Measurements from ENCODE around the gene EPPIN. TPM values are rescaled to one million over a fixed set of nuclear protein-coding genes. Genes with fewer than 3 reads are reported as not detected.
"Not testable (repeated sequence)": the region's sequence is repeated elsewhere in the genome, so short reads cannot be mapped to it uniquely, and the experiment has no call there.

EPPIN gene
- total RNA-seq, 2 donors from 2014 or later = not detected

DNA sequence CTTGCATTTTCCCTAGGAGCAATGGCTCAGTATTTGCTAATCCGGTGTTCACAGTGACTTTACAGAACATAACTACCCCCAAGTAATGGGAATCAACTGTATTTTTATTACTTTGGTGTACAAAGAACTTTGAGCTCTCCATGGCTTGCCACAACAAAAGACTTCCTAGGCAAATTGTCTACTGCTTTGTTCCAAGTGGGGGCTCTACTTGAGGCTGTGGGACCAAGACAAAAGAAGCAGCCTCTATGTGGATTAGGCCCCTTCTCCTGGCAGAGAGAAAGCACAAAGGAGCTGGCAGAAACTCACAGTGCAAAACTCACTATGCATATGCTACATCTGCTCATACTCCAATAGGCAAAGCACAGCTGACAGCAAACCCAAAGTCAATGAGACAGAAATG is 31.0 kb upstream of the EPPIN start:
- Histone ChIP-seq H3K36me3 (no peaks in the 10 kb centered on the region), H3K9me3 (no peaks in the 10 kb centered on the region), H3K4me1 (ENCODE audit: control insufficient read depth in 1 of 2, low read depth in 2 of 2) (no peaks in the 10 kb centered on the region), H3K27me3 (replicated peaks; ENCODE audit: insufficient read depth) (no peaks in the 10 kb centered on the region), H3K27ac (no peak overlapping the region), H3K4me3 (no peak overlapping the region)
- ATAC-seq (ENCODE audit: insufficient number of reproducible peaks, low FRiP score, low read depth) = no peak
- TF ChIP-seq, protein P1, sequence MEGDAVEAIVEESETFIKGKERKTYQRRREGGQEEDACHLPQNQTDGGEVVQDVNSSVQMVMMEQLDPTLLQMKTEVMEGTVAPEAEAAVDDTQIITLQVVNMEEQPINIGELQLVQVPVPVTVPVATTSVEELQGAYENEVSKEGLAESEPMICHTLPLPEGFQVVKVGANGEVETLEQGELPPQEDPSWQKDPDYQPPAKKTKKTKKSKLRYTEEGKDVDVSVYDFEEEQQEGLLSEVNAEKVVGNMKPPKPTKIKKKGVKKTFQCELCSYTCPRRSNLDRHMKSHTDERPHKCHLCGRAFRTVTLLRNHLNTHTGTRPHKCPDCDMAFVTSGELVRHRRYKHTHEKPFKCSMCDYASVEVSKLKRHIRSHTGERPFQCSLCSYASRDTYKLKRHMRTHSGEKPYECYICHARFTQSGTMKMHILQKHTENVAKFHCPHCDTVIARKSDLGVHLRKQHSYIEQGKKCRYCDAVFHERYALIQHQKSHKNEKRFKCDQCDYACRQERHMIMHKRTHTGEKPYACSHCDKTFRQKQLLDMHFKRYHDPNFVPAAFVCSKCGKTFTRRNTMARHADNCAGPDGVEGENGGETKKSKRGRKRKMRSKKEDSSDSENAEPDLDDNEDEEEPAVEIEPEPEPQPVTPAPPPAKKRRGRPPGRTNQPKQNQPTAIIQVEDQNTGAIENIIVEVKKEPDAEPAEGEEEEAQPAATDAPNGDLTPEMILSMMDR (IDR thresholded peaks at IDR 0.05) = no peak
- DNase-seq (ENCODE audit: low spot score) = no peak

DNA sequence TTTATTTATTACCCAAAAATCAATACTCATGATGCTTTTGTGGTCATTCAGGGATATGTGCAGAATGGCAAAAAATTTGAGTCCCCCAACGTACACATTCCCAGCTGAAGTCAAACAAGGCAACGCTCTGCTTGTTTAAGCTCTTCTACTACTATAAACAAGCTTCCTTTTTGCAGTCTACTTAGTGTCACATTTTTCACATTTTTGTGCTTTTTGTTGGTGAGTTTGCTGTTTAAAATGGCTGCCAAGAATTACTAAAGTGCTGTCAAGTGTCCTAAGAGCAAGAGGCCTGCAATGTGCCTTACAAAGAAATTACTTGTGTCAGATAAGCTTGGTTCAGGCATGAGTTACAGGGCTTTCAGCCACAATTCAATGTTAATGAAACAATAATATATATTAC is 29.8 kb upstream of the EPPIN start:
- H3K9me3 ChIP-seq = no peaks in the 10 kb centered on the region
- DNase-seq (ENCODE audit: low spot score) (no peak), ATAC-seq (ENCODE audit: insufficient number of reproducible peaks, low FRiP score, low read depth) (no peak)
- TF ChIP-seq, protein P1 (IDR thresholded peaks at IDR 0.05) = no peak
- no peak overlapping the region for H3K4me3 ChIP-seq
- H3K27me3 ChIP-seq (replicated peaks; ENCODE audit: insufficient read depth) = no peaks in the 10 kb centered on the region
- no peaks in the 10 kb centered on the region for H3K36me3 ChIP-seq
- no peak overlapping the region for H3K27ac ChIP-seq
- no peaks in the 10 kb centered on the region for H3K4me1 ChIP-seq (ENCODE audit: control insufficient read depth in 1 of 2, low read depth in 2 of 2)

DNA sequence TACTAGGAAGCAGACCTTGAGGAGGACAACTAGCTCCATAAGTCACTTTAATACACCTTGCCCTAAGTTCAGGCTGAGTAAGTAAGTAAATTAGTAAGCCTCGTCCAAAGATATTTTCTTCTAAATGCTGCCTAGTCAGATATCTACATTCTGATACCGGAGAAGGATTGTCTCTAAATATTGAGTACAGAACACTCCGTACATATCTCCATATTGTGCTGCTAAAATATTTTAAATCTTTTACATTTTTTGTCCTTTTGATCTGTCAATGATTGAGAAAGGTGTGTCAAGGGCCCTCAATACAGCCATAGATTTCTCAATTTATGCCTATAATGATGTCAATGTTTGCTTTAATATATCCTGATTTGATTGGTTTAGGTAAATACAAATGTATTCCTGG is 28.7 kb upstream of the EPPIN start:
- ATAC-seq (ENCODE audit: insufficient number of reproducible peaks, low FRiP score, low read depth) (no peak), DNase-seq (ENCODE audit: low spot score) (no peak)
- TF ChIP-seq, protein P1 (IDR thresholded peaks at IDR 0.05) = no peak
- H3K36me3 ChIP-seq = no peaks in the 10 kb centered on the region
- H3K9me3 ChIP-seq = no peaks in the 10 kb centered on the region
- H3K27ac ChIP-seq = no peak overlapping the region
- no peaks in the 10 kb centered on the region for H3K4me1 ChIP-seq (ENCODE audit: control insufficient read depth in 1 of 2, low read depth in 2 of 2)
- no peaks in the 10 kb centered on the region for H3K27me3 ChIP-seq (replicated peaks; ENCODE audit: insufficient read depth)
- H3K4me3 ChIP-seq = no peak overlapping the region

DNA sequence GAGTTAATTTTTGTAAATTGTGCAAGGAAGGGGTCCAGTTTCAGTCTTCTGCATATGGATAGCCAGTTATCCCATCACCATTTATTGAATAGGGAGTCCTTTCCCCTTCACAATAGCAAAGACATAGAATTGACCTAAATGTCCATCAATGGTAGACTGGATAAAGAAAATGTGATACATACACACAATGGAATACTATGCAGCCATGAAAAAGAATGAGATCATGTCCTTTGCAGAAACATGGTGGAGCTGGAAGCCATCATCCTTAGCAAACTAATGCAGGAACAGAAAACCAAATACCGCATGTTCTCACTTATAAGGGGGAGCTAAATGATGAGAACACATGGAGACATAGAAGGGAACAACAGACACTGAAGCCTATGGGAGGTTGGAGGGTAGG is 22.4 kb upstream of the EPPIN start:
- DNase-seq (ENCODE audit: low spot score); H3K27me3 ChIP-seq (replicated peaks; ENCODE audit: insufficient read depth); H3K4me3 ChIP-seq; H3K27ac ChIP-seq; H3K9me3 ChIP-seq; H3K4me1 ChIP-seq (ENCODE audit: control insufficient read depth in 1 of 2, low read depth in 2 of 2); H3K36me3 ChIP-seq; ATAC-seq (ENCODE audit: insufficient number of reproducible peaks, low FRiP score, low read depth): not testable (repeated sequence)

DNA sequence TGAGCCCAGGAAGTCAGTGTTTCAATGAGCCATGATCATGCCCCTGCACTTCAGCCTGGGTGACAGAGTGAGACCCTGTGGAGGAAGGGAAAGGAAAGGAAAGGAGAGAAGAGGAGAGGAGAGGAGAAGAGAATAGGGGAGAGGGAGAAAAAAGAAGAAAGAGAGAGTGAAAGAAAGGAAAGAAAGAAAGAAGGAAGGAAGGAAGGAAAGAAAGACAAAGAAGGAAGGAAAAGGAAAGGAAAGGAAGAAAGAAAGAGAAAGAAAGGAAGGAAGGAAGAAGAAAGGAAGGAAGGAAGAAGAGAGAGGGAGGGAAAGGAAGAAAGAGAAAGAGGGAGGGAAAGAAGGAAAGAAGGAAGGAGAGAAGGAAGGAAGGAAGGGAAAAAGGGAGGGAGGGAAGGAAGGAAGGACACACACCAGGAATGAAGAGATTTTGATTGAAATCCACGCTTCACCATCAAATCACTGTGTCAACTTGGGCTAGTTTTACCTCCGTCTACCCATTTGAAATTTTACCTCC is 17.6 kb upstream of the EPPIN start:
- Histone ChIP-seq H3K27me3 (replicated peaks; ENCODE audit: insufficient read depth) (no peaks in the 10 kb centered on the region), H3K4me1 (ENCODE audit: control insufficient read depth in 1 of 2, low read depth in 2 of 2) (no peaks in the 10 kb centered on the region), H3K27ac (no peak overlapping the region), H3K36me3 (no peaks in the 10 kb centered on the region), H3K4me3 (no peak overlapping the region), H3K9me3 (no peaks in the 10 kb centered on the region)
- TF ChIP-seq, protein P1 (IDR thresholded peaks at IDR 0.05) = no peak
- DNase-seq (ENCODE audit: low spot score) = no peak
- ATAC-seq (ENCODE audit: insufficient number of reproducible peaks, low FRiP score, low read depth) = no peak

DNA sequence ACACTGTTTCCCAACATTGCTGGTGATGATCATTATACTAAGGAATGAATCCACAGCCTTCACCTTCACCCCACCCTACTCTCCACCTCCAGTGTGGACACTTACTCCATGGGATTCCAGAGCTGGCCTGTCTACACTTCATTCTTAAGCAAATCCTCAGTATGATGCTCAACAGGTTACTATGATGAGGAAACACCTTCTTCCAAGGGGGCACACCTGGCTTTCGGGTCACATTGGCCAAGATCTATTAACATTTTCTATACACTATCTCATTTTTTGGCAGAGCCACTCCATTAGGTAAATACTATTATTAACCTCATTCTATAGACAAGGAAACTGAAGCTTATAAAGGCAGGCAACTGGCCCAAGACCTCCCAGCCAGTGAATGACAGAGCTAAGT is 8.0 kb upstream of the EPPIN start:
- no peaks in the 10 kb centered on the region for H3K27me3 ChIP-seq (replicated peaks; ENCODE audit: insufficient read depth)
- H3K27ac ChIP-seq = no peak overlapping the region
- DNase-seq (ENCODE audit: low spot score) (no peak), ATAC-seq (ENCODE audit: insufficient number of reproducible peaks, low FRiP score, low read depth) (no peak)
- TF ChIP-seq, protein P1 (IDR thresholded peaks at IDR 0.05) = no peak
- peaks cover 4% of the 10 kb centered on the region for H3K9me3 ChIP-seq
- no peak overlapping the region for H3K4me3 ChIP-seq
- no peaks in the 10 kb centered on the region for H3K4me1 ChIP-seq (ENCODE audit: control insufficient read depth in 1 of 2, low read depth in 2 of 2)
- H3K36me3 ChIP-seq = no peaks in the 10 kb centered on the region

Data from thoracic aorta (tissue), 2 donors.